PC-3 (cell line): ENCODE data around the gene RAP1GAP2. TPM values are rescaled to one million over a fixed set of nuclear protein-coding genes. Genes with fewer than 3 reads are reported as not detected.

Experiments
- ATAC-seq: fragments of 200-7000 bp; cut with Tn5 transposase; 2 replicates; pipeline ENCODE4 v1.9.1; 2020; ENCODE audit warnings: mild to moderate bottlenecking, moderate library complexity
- BruUV-seq: library from RNA; stranded (reverse); fragments of 400-500 nt; replicated peaks from 2 replicates; lab custom pipeline; 2021; lab: Mats Ljungman, UMichigan
- CTCF ChIA-PET: fragments of 300-600 bp; sonication (Branson Sonifier 250); formaldehyde crosslinking; loops from one replicate; lab custom pipeline; 2022; ENCODE audit warnings: antibody characterized with exemption; lab: Charles Lee
- POLR2A ChIA-PET: fragments of 300-600 bp; sonication (Branson Sonifier 250); formaldehyde crosslinking; loops from one replicate; lab custom pipeline; 2022; ENCODE audit warnings: antibody characterized with exemption; ENCODE audit not compliant: unreplicated experiment; lab: Charles Lee
- DNase-seq: peaks from one replicate; pipeline ENCODE4 v3.0.0-alpha.2; 2015
- H2AFZ ChIP-seq: fragments of 300-600 bp; sonication (generic); 2 replicates; pipeline ENCODE4 v1.6.0; 2016; ENCODE audit warnings: antibody characterized with exemption, low read length
- H3F3A ChIP-seq: fragments of 300-600 bp; sonication (generic); one replicate; pipeline ENCODE4 v1.6.0; 2017; ENCODE audit warnings: antibody characterized with exemption, low read length, control low read depth, mild to moderate bottlenecking; ENCODE audit not compliant: unreplicated experiment
- H3K27ac ChIP-seq: fragments of 300-600 bp; sonication (generic); 2 replicates; pipeline ENCODE4 v1.5.1; 2016; ENCODE audit warnings: mild to moderate bottlenecking, low read length
- H3K27me3 ChIP-seq: fragments of 300-600 bp; sonication (generic); 2 replicates; pipeline ENCODE4 v1.6.1; 2016; ENCODE audit warnings: low read length, mixed read lengths
- H3K36me3 ChIP-seq: fragments of 300-600 bp; sonication (generic); 2 replicates; pipeline ENCODE4 v1.6.1; 2016; ENCODE audit warnings: low read depth, mixed run types, low read length, mixed read lengths
- H3K4me1 ChIP-seq: fragments of 300-600 bp; sonication (generic); 2 replicates; pipeline ENCODE4 v1.5.1; 2016; ENCODE audit warnings: low read length; ENCODE audit not compliant: insufficient read depth
- H3K4me2 ChIP-seq: fragments of 300-600 bp; sonication (generic); 2 replicates; pipeline ENCODE4 v1.6.0; 2016; ENCODE audit warnings: low read length
- H3K4me3 ChIP-seq: fragments of 300-600 bp; sonication (generic); 2 replicates; pipeline ENCODE4 v1.5.1; 2016; ENCODE audit warnings: mild to moderate bottlenecking, low read length, mixed read lengths
- H3K79me2 ChIP-seq: fragments of 300-600 bp; sonication (generic); 2 replicates; pipeline ENCODE4 v1.6.1; 2017; ENCODE audit warnings: low read length, mixed read lengths
- H3K9ac ChIP-seq: fragments of 300-600 bp; sonication (generic); 2 replicates; pipeline ENCODE4 v1.6.0; 2016; ENCODE audit warnings: mild to moderate bottlenecking, low read length
- H3K9me2 ChIP-seq: fragments of 300-600 bp; sonication (generic); replicated peaks from 2 replicates; pipeline ENCODE4 v1.6.1; 2016; ENCODE audit warnings: mixed run types, low read length, mixed read lengths
- H3K9me3 ChIP-seq: fragments of 300-600 bp; sonication (generic); 2 replicates; pipeline ENCODE4 v1.6.1; 2016; ENCODE audit warnings: low read length, mixed read lengths
- H4K20me1 ChIP-seq: fragments of 300-600 bp; sonication (generic); 2 replicates; pipeline ENCODE4 v1.6.1; 2016; ENCODE audit warnings: low read length, mixed read lengths
- CTCF ChIP-seq: fragments of 300-600 bp; sonication (generic); conservative IDR thresholded peaks from 2 replicates; pipeline ENCODE4 v1.5.1; 2017; ENCODE audit warnings: antibody characterized with exemption, low read depth, mild to moderate bottlenecking, low read length
- EZH2 ChIP-seq: fragments of 300-600 bp; sonication (generic); IDR thresholded peaks from one replicate; pipeline ENCODE4 v1.6.1; 2017; ENCODE audit warnings: antibody characterized with exemption, mild to moderate bottlenecking, low read length; ENCODE audit not compliant: unreplicated experiment
- EZH2phosphoT487 ChIP-seq: fragments of 300-600 bp; sonication (generic); IDR thresholded peaks from 2 replicates; pipeline ENCODE4 v1.6.1; 2018; ENCODE audit warnings: mild to moderate bottlenecking, antibody characterized with exemption, low read length, borderline replicate concordance
- intact Hi-C: fragments of 100-400 bp; cut with micrococcal nuclease; formaldehyde crosslinking; loops from 2 replicates; pipeline ENCODE4 v1.9.0; 2023
- total RNA-seq: library from RNA; depleted of rRNA; stranded (reverse); fragments of >200 nt; gene quantifications from 2 replicates; pipeline ENCODE4 v1.2.3, GENCODE V29; 2014

Gene RAP1GAP2
- total RNA-seq, 1 experiment from 2014 or later, result 14.5 TPM

GRCh38 chr17:2975469-2975958 is 179.3 kb downstream of the RAP1GAP2 start:
- Histone ChIP-seq H4K20me1 (no peaks in the 10 kb centered on the region), H3K79me2 (peaks cover 12% of the 10 kb centered on the region), H2AFZ (peak overlapping the region; percentile 74), H3K4me1 (peaks cover 7% of the 10 kb centered on the region; the same call in 1 of the 2 replicates), H3K4me3 (peak overlapping the region; percentile 66), H3K9me3 (no peaks in the 10 kb centered on the region), H3K4me2 (peak overlapping the region; percentile 87), H3K27me3 (no peaks in the 10 kb centered on the region), H3K9me2 (no peaks in the 10 kb centered on the region), H3K36me3 (no peaks in the 10 kb centered on the region), H3K9ac (peak overlapping the region; percentile 89), H3F3A (no peaks in the 10 kb centered on the region), H3K27ac (peak overlapping the region; percentile 61)
- intact Hi-C loops, result no loop called here
- ChIA-PET POLR2A (no interaction called here), CTCF (no interaction called here)
- no TSS peak for BruUV-seq
- ATAC-seq (peak; percentile 50), DNase-seq (peak; percentile 74)
- no peak for TF ChIP-seq CTCF
- no peak for TF ChIP-seq EZH2phosphoT487
- no peak for TF ChIP-seq EZH2

- Histone ChIP-seq H3K9me3 (no peaks in the 10 kb centered on the region), H3K9me2 (no peaks in the 10 kb centered on the region), H4K20me1 (no peaks in the 10 kb centered on the region), H3K4me1 (peaks cover 7% of the 10 kb centered on the region; the same call in 1 of the 2 replicates), H3K4me2 (no peak overlapping the region), H3K4me3 (no peak overlapping the region), H3K27me3 (no peaks in the 10 kb centered on the region), H3K79me2 (peaks cover 12% of the 10 kb centered on the region), H3K9ac (no peak overlapping the region), H3K36me3 (no peaks in the 10 kb centered on the region), H2AFZ (no peak overlapping the region), H3K27ac (no peak overlapping the region), H3F3A (no peaks in the 10 kb centered on the region)
- ATAC-seq, result no peak
- CTCF ChIA-PET, result no interaction called here
- DNase-seq, result no peak
- intact Hi-C loops, result no loop called here
- no TSS peak for BruUV-seq
- no peak for TF ChIP-seq EZH2phosphoT487
- no peak for TF ChIP-seq EZH2
- TF ChIP-seq CTCF, result no peak
- POLR2A ChIA-PET, result no interaction called here
Measured at GRCh38 chr17:2977157-2977556, 180.9 kb downstream of the RAP1GAP2 start.

- Histone ChIP-seq H3K9me3 (no peaks in the 10 kb centered on the region), H3K4me2 (no peak overlapping the region), H3K27me3 (no peaks in the 10 kb centered on the region), H3K9me2 (no peaks in the 10 kb centered on the region), H3K79me2 (peaks cover 12% of the 10 kb centered on the region), H2AFZ (no peak overlapping the region), H3F3A (no peaks in the 10 kb centered on the region), H3K36me3 (no peaks in the 10 kb centered on the region), H3K4me3 (no peak overlapping the region), H4K20me1 (no peaks in the 10 kb centered on the region), H3K9ac (no peak overlapping the region), H3K27ac (no peak overlapping the region), H3K4me1 (peaks cover 7% of the 10 kb centered on the region; the same call in 1 of the 2 replicates)
- BruUV-seq, result no TSS peak
- intact Hi-C loops, result no loop called here
- ATAC-seq (no peak), DNase-seq (no peak)
- TF ChIP-seq EZH2 (no peak), EZH2phosphoT487 (no peak), CTCF (no peak)
- ChIA-PET POLR2A (no interaction called here), CTCF (no interaction called here)
Measured at GRCh38 chr17:2978116-2978515, 181.9 kb downstream of the RAP1GAP2 start.
